Activated T-helper 17 cell treated with anti-CD3 and anti-CD28 coated beads, Interleukin-2, amount 50 U/mL, for 72 hours (primary cell): ENCODE results near the gene FHAD1. TPM values are rescaled to one million over a fixed set of nuclear protein-coding genes. Genes with fewer than 3 reads are reported as not detected.
"Not testable (repeated sequence)": the region's sequence is repeated elsewhere in the genome, so short reads cannot be mapped to it uniquely, and the experiment has no call there.

ENCODE experiments used
- ATAC-seq: fragments of 150-1000 bp; cut with Tn5 transposase; replicated peaks from 2 replicates; pipeline ENCODE4 v1.10.0; 2021; ENCODE audit warnings: mild to moderate bottlenecking, moderate library complexity
- H3K27ac Mint-ChIP-seq: one replicate; pipeline ENCODE4 v1.8.0; 2022; ENCODE audit warnings: mixed read lengths
- H3K27me3 Mint-ChIP-seq: one replicate; pipeline ENCODE4 v1.8.0; 2022; ENCODE audit warnings: mixed read lengths
- H3K36me3 Mint-ChIP-seq: one replicate; pipeline ENCODE4 v1.8.0; 2022; ENCODE audit warnings: low read depth, mild to moderate bottlenecking, mixed read lengths
- H3K4me1 Mint-ChIP-seq: one replicate; pipeline ENCODE4 v1.8.0; 2022; ENCODE audit warnings: mixed read lengths
- H3K4me3 Mint-ChIP-seq: one replicate; pipeline ENCODE4 v1.8.0; 2022; ENCODE audit warnings: mild to moderate bottlenecking, mixed read lengths
- H3K9me3 Mint-ChIP-seq: one replicate; pipeline ENCODE4 v1.8.0; 2022; ENCODE audit warnings: mixed read lengths
- total RNA-seq, 2 donors: library from RNA; stranded (reverse); gene quantifications; one replicate each; pipeline ENCODE4 v1.2.3, GENCODE V29; 2022

The FHAD1 gene
- total RNA-seq, 2 donors from 2014 or later: not detected

DNA sequence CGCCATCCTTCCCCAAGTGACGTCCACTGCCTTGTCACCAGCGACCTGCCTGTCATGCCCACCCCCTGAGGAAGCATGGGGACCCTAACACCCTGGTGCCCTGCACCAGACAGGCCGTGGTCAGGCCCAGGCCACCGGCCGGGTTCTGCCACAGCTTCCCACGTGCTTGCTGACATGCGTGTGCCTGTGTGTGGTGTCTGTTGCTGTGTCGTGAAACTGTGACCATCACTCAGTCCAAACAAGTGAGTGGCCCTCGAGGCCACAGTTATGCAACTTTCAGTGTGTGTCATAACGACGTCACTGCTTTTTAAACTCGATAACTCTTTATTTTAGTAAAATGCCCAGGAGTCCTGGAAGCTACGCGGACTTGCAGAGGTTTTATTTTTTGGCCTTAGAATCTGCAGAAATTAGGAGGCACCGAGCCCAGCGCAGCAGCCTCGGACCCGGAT is 182.7 kb downstream of the FHAD1 start:
- H3K27me3 Mint-ChIP-seq: no peaks in the 10 kb centered on the region
- ATAC-seq: peak; percentile 72
- no peak overlapping the region for H3K27ac Mint-ChIP-seq

DNA sequence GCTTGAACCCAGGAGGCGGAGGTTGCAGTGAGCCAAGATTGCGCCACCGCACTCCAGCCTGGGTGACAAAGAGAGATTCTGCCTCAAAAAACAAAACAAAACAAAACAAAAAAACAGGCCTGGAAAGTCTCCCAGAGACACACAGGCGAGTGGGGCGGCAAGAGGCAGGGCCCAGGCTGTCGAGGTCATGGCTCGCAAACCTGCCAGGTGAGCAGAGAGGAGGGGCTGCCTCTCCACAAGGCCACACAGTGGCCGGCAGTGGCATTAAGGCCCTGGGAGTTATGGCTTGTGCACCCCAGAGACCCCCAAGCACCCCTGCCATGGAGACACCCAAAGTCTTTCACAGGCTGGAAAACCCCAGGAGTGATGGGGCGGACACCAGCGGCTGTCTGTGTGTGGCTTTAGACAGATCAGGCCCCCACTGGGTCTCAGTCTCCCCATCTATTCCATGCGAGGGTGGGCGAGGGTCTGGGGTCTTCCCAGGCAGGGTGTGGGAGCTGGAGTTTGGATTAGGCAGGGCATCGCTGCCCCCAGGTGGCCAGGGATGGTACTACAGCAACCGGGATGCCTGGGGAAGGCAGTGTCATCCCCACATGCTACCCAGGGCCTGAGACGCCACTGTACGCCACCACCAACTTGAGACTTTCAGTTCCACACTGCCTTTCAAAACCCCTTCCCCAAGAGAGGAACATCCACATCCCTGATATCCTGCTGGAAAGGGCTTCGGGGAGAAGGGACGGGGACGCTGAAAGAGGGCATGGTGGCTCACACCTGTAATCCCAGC is 184.0 kb downstream of the FHAD1 start:
- Mint-ChIP-seq H3K36me3 (peaks cover 38% of the 10 kb centered on the region), H3K9me3 (no peaks in the 10 kb centered on the region), H3K4me1 (peaks cover 8% of the 10 kb centered on the region), H3K4me3 (no peak overlapping the region), H3K27me3 (no peaks in the 10 kb centered on the region), H3K27ac (no peak overlapping the region)
- ATAC-seq: peak; percentile 66

More for the DNA sequence above, 182.7 kb downstream of the FHAD1 start:
- Mint-ChIP-seq H3K9me3 (no peaks in the 10 kb centered on the region), H3K4me3 (no peak overlapping the region), H3K4me1 (peaks cover 9% of the 10 kb centered on the region), H3K36me3 (peaks cover 46% of the 10 kb centered on the region)

DNA sequence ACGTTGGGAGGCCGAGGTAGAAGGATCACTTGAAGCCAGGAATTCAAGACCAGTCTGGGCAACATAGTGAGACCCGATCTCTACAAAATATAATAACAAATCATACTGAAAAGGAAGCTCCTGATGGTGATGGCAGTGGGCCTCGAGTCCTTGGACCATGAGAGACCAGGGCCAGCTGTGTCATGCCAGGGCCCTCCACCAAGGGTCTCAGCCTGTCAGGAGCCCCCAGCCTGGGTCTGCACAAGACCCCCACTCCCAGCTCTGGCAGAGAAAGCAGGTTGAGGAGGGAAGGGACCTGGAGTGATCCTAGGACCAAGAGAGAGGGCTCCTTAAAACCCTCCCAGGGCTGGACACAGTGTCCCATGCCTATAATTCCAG is 184.5 kb downstream of the FHAD1 start:
- H3K4me3 Mint-ChIP-seq: no peak overlapping the region
- no peaks in the 10 kb centered on the region for H3K27me3 Mint-ChIP-seq
- no peak overlapping the region for H3K27ac Mint-ChIP-seq
- peaks cover 2% of the 10 kb centered on the region for H3K4me1 Mint-ChIP-seq
- peaks cover 32% of the 10 kb centered on the region for H3K36me3 Mint-ChIP-seq
- ATAC-seq: no peak
- H3K9me3 Mint-ChIP-seq: no peaks in the 10 kb centered on the region

DNA sequence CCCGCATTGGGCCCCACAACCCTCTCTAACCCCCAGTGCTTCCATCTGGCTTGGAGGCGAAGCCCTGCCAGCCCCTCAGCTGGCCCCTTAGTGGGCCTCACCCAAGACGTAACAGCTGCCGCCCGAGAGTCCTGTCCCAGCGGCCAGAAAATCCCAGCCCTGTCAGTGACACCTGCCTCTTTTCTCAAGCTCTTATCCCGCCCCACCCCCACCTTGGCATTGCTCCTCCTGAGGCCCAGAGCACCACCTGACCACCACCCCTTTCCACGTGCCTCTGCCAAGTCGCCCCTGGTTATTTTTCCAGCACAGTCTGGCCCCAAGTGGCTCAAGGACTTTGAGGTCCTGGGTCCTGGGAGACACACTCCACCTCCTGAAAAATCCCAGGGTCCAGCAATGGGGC is 185.3 kb downstream of the FHAD1 start:
- H3K9me3 Mint-ChIP-seq: no peaks in the 10 kb centered on the region

DNA sequence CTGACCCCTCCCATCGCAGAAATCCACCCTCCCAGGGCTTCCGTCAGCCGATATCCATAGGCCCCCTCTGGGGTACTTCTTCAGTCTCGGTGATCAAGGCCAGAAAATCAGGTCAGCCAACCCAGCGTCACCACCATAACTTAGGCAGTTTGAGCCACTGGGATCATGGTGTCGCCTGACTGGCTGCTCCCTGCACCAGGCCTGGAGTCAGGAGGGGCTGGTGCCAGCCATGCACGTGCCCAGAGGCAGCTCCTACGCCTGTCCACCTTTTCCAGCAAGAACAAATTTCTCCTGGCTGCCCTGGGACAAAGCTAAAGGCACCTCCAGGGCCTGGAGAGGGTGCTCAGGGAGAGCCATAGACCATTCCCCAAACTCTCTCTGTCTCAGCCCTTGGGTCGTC is 186.4 kb downstream of the FHAD1 start:
- Mint-ChIP-seq H3K27ac (no peak overlapping the region), H3K4me3 (no peak overlapping the region), H3K4me1 (no peaks in the 10 kb centered on the region), H3K9me3 (no peaks in the 10 kb centered on the region), H3K27me3 (no peaks in the 10 kb centered on the region), H3K36me3 (peaks cover 15% of the 10 kb centered on the region)
- no peak for ATAC-seq

More for the DNA sequence above, 185.3 kb downstream of the FHAD1 start:
- Mint-ChIP-seq H3K36me3 (peaks cover 25% of the 10 kb centered on the region), H3K27ac (no peak overlapping the region), H3K27me3 (no peaks in the 10 kb centered on the region), H3K4me3 (no peak overlapping the region), H3K4me1 (no peaks in the 10 kb centered on the region)
- no peak for ATAC-seq

DNA sequence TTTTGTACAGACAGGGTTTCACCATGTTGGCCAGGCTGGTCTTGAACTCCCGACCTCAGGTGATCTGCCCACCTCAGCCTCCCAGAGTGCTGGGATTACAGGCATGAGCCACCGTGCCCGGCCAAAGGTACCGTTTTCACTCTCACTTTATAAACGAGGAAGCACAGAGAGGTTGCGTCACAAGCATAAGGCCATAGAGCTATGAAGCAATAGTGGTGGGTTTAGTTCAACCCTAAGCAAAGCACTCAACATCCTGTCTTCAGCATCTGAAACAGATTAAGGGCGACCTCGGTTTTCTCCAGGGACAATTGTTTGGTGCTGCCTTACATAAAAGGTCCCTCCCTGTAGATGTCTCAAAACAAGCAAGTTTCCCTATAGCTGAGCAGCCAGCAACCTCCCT is 187.7 kb downstream of the FHAD1 start:
- not testable (repeated sequence) for H3K27ac Mint-ChIP-seq, H3K4me1 Mint-ChIP-seq, ATAC-seq, H3K4me3 Mint-ChIP-seq, H3K36me3 Mint-ChIP-seq, H3K27me3 Mint-ChIP-seq, H3K9me3 Mint-ChIP-seq

DNA sequence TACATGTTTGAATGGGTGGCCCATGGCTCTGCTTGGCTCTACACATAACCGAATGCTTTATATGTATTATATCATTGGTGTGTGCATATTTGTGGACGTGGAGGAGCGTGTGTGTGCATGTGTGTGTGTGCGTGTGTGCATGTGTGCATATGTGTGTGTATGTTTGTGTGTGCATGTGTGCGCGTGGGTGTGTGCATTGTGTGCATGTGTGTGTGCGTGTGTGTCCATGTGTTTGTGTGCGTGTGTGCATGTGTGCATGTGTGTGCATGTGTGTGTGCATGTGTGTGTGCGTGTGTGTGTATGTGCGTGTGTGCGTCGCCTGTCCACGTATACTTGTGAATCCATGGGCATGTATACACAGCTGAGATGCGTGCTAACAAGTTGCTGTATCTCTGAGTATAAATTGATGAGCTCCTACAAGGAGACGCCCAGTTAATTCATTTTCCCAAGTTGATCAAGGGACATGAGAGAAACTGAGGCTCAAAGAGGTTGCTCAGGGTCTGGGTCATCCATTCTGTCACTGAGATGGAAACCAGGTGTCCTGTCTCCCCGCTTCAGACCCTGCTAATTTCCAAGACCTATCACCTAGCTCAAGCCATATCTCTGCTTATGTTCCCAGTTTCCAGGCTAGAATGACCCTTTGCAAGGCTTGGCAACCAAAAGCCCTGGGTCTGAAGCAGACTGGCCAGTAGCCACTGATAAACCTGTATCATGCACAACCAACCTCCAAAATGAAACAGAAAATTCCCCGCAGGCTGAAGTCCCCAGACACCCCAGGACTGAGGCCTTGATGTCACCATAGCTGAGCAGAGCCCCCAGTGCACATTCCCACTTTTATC is 188.4 kb downstream of the FHAD1 start:
- no peak for ATAC-seq
- no peak overlapping the region for H3K27ac Mint-ChIP-seq
- H3K27me3 Mint-ChIP-seq: no peaks in the 10 kb centered on the region
- peaks cover under 1% of the 10 kb centered on the region for H3K36me3 Mint-ChIP-seq
- no peaks in the 10 kb centered on the region for H3K9me3 Mint-ChIP-seq
- no peaks in the 10 kb centered on the region for H3K4me1 Mint-ChIP-seq
- H3K4me3 Mint-ChIP-seq: no peak overlapping the region

DNA sequence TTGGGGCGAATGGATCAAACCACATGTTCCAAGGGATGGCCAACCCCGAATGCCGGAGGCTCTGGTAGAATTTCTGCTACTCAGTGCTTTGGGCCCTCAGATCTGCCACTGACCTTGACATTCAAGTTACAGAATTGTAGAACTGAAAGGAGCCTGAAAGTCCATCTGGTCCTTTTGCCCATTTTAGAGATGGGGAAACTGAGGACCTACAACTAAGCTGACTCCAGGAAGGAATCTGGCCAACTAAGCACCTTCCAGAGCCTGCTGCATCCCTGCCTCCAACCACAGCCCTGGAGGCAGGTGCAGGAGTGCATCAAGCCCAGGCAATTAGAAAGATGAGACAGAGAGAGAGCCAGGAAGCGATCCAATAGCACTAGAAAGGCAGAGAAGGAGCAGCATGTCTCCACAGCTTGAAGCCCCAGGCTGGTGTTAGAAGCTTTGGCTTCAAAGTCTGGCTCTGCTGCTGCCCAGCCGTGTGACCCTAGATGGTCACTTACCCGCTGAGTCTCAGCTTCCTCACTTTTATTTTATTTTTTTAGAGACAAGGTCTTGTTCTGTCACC is 189.9 kb downstream of the FHAD1 start:
- Mint-ChIP-seq H3K4me1 (no peaks in the 10 kb centered on the region), H3K27ac (no peak overlapping the region), H3K4me3 (no peak overlapping the region), H3K36me3 (no peaks in the 10 kb centered on the region), H3K27me3 (no peaks in the 10 kb centered on the region), H3K9me3 (no peaks in the 10 kb centered on the region)
- no peak for ATAC-seq

DNA sequence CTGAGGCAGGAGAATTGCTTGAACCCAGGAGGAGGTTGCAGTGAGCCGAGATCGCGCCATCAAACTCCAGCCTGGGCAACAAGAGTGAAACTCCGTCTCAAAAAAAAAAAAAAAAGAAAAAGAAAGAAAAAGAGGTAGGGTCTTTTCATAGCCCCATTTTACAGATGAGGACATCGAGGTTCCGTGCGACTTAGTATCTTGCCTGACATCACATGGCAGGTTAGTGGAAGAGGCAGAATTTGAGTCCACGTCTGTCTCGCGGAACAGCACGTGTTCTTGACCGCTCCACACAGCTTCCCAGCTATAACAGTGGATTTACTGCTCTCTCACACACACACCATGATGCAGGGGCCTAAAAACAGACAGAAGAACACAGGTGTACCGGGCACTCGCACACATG is 192.3 kb downstream of the FHAD1 start:
- H3K9me3 Mint-ChIP-seq: no peaks in the 10 kb centered on the region
- no peak for ATAC-seq
- H3K4me3 Mint-ChIP-seq: no peak overlapping the region
- H3K27ac Mint-ChIP-seq: no peak overlapping the region
- H3K27me3 Mint-ChIP-seq: no peaks in the 10 kb centered on the region
- no peaks in the 10 kb centered on the region for H3K4me1 Mint-ChIP-seq
- H3K36me3 Mint-ChIP-seq: no peaks in the 10 kb centered on the region

DNA sequence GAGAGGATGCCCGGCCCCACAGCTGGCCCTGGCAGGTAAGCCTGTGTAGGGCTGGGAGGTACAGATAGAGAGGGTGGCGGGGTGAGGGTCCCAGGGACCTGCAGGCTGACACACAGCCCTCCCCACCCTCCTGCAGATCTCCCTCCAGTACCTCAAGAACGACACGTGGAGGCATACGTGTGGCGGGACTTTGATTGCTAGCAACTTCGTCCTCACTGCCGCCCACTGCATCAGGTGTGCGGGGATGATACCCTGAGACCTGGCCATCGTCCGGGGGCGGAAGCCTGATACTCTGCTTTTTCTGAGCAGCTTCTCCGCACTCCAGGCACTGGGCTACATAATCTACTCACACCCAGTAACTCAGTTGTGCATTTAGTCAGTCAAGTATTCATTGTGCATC is 193.3 kb downstream of the FHAD1 start:
- Mint-ChIP-seq H3K4me3 (no peak overlapping the region), H3K4me1 (peaks cover 4% of the 10 kb centered on the region), H3K27ac (no peak overlapping the region), H3K27me3 (peaks cover 3% of the 10 kb centered on the region), H3K36me3 (no peaks in the 10 kb centered on the region), H3K9me3 (no peaks in the 10 kb centered on the region)
- no peak for ATAC-seq

DNA sequence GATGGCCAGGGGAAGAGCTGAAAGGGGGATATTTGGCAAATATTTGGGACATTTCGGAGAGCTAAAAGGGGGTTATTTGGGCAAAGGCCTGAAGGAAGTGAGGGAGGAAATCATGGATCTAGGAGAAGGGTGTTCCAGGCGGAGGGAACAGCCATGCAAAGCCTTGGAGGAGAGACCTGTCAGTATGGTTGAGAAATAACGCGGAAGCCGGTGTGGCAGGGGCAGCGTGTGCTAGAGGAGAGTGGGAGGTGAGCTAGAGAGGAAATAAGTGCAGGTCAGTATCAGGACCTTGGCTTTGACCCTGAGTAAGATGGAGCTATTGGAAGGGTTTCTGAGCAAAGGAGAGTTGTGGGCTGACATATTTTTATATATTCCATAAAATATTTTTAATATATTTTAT is 194.2 kb downstream of the FHAD1 start:
- Mint-ChIP-seq H3K4me3 (no peak overlapping the region), H3K4me1 (peaks cover 4% of the 10 kb centered on the region), H3K27ac (no peak overlapping the region), H3K27me3 (peaks cover 3% of the 10 kb centered on the region), H3K9me3 (no peaks in the 10 kb centered on the region), H3K36me3 (no peaks in the 10 kb centered on the region)
- no peak for ATAC-seq

DNA sequence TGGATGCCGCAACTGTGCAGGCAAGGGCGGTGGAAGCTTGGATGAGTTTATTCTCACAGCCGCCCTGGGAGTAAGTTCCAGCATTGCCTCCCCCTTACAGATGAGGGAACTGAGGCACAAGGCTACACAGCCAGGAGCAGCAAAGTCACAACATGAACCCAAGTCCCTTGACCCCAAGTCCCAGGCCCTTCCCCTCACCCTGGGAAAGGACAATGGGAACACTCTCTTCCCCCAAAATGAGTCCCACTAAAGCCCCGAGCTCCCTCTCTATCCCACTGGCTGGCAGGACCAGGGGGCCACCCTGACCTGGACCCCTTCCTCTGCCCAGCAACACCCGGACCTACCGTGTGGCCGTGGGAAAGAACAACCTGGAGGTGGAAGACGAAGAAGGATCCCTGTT is 195.1 kb downstream of the FHAD1 start:
- no peak overlapping the region for H3K27ac Mint-ChIP-seq
- no peaks in the 10 kb centered on the region for H3K36me3 Mint-ChIP-seq
- ATAC-seq: no peak
- H3K4me1 Mint-ChIP-seq: peaks cover 4% of the 10 kb centered on the region
- H3K27me3 Mint-ChIP-seq: peaks cover 4% of the 10 kb centered on the region
- no peaks in the 10 kb centered on the region for H3K9me3 Mint-ChIP-seq
- no peak overlapping the region for H3K4me3 Mint-ChIP-seq

DNA sequence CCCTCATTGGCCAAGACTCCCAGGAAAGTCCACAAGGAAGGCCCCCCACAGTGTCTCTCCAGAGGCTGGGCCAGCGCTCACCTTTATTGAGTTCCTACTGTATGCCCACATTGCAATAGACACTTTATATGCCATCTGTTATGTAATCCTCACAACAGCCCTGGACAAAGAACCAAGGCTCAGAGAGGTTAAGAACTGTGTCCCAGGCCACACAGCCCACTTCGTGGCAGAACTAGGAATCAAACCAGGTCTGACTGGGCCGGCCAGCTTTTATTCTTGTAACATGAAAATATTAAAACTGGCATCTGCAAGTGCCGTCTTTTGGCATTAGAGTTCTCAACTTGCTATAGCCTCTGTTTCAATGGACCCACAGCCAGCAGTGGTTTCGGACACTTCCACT is 195.7 kb downstream of the FHAD1 start:
- Mint-ChIP-seq H3K36me3 (no peaks in the 10 kb centered on the region), H3K4me3 (no peak overlapping the region), H3K4me1 (peaks cover 4% of the 10 kb centered on the region), H3K9me3 (no peaks in the 10 kb centered on the region), H3K27ac (no peak overlapping the region), H3K27me3 (peaks cover 6% of the 10 kb centered on the region)
- ATAC-seq: no peak

DNA sequence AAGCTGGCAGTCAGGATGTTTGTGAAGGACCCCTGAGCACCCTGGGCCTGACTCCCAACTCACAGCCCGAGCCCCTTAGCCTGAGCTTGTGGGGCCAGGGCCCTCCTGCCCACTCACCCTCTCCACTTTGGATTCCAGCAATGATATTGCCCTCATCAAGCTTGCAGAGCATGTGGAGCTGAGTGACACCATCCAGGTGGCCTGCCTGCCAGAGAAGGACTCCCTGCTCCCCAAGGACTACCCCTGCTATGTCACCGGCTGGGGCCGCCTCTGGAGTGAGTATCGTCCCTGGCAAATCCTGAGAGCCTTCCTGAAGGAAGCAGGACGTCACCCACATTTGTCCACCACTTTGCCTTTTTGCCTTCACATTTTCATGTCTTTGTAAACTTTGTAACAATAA is 196.3 kb downstream of the FHAD1 start:
- Mint-ChIP-seq H3K27ac (no peak overlapping the region), H3K4me3 (no peak overlapping the region), H3K9me3 (no peaks in the 10 kb centered on the region), H3K36me3 (no peaks in the 10 kb centered on the region), H3K27me3 (peaks cover 6% of the 10 kb centered on the region), H3K4me1 (peaks cover 4% of the 10 kb centered on the region)
- ATAC-seq: no peak
